Measurements from ENCODE around the gene CLPSL2.

Gene CLPSL2

DNA sequence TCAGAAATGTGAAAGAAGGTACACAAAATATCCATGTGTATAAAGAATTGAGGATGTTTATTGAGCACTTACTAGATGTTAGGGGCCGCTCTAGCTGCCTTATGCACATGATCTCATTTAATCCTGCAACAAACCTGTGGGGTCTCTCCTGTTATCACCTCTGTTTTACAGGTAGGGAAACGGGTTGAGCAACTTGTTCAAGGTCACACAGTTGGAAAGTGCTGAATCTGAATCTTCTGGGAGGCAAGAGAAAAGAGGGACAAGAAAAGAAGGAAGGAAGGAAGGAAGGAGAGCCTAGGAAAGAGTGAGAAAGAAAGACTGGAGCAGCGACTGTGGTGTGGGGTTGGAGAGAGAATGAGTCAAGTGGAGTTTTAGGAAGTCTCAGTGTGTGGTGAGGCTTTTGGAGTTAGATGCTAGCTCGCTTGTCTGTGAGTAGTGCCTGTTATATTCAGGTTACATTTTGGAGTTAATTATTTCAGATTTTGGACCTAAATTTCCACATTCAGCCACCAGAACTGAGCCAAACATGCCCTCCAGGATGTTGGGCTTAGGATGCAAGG is 12.1 kb downstream of the CLPSL2 start:
- no peak for DNase-seq

DNA sequence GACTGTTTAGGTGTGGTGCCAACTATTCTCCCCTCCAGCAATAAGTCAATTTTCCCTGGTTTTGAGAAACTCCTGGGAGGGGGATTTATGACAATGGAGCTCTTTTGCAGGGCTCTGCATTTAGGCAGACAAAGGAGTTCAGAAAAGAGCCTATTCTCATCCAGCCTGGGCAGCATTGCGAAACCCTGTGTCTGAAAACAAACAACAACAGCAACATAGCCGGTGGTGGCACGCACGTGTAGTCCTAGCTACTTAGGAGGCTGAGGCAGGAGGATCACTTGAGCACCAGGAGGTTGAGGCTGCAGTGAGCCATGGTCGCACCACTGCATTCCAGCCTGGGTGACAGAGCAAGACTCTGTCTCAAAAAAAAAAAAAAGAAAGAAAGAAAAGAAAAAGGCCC is 14.3 kb downstream of the CLPSL2 start:
- no peak for DNase-seq

DNA sequence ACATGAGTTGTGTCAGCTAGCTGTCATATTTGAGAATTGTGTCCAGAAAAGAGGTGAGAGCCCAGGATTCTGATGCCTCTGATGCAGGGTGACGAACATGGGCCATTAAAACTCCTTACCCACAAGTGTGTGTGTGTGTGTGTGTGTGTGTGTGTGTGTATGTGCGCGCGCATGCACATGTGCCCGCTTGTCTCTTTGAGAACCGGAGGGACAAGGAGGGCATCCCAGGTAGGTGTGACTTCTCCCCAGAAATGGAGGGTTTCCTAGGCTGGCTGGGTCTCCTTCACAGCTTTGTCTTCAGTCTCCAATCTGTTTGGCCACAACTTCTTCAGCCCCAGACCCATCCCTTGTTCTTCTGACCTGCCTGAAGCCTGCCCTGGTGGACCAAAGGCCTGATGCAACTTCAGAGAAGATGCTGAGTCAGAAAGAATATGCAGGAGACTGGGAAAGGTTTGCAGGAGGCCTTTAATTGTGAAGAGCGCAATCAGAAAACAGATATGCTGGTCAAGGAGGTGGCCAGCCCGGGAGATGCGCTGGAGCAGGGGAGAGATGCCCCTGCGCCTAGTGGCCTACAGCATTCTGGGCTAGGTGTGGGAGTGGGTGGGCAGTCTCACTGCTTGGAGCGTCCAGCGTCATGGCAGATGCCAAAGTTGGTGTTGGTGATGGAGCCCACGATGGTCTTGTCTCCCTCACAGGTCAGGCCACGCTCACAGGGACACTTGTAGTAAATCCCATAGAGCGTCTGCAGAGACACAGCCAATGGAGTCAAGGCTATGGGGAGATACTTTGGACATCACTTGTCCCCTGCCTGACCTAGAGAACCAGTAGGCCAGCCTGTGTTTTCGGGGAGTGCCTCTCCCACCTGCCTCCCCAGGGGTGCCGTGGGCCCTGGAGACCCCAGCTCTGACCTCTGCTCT is 18.4 kb downstream of the CLPSL2 start:
- DNase-seq, result no peak

DNA sequence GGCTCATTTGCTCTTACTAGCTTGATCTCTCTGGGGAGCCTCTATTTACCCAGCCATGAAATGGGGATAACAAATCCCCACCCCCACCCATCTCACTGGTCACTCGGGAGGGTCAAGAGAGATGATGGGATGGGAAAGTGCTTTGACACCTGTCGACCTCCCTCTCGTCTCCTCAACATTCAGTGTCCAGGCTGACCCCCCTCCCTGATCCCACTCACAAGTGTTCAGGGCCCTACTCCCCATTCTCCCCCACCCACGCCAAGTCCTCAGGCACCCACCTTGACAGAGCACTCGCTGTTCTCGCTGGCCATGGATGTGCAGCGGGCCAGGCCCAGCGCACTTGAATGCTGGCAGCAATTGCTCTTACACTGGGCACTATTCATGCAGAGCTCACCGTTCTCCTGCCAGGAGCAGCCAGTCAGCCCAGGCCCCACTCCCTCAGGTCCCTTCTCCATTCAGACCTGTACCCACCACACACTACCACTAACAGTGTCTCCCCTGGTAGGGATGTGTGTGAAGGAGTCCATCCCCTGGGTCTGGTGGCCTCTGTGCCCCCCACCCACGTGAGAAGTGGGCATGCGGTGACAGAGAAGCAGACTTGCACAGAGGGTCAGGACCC is 19.2 kb downstream of the CLPSL2 start:
- DNase-seq, result no peak

DNA sequence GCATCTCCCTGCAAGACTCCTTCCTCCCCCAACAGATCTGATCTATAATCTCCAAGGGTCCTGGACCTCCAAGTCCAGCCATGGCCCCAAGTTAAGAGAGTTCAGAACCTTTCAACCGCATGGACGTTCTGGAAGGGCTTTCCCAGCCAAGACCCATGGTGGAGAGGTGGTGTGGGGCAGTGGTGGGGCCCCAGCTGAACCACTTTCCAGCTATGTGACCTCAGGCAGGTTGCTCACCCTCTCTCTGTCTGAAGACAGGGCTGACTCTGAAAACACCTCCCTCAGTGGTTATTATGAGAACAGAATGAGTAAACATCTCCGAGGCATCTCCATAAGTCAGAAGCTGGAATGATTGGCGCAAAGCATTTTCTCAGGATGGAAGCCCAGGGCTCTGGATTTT is 19.8 kb downstream of the CLPSL2 start:
- DNase-seq, result no peak

DNA sequence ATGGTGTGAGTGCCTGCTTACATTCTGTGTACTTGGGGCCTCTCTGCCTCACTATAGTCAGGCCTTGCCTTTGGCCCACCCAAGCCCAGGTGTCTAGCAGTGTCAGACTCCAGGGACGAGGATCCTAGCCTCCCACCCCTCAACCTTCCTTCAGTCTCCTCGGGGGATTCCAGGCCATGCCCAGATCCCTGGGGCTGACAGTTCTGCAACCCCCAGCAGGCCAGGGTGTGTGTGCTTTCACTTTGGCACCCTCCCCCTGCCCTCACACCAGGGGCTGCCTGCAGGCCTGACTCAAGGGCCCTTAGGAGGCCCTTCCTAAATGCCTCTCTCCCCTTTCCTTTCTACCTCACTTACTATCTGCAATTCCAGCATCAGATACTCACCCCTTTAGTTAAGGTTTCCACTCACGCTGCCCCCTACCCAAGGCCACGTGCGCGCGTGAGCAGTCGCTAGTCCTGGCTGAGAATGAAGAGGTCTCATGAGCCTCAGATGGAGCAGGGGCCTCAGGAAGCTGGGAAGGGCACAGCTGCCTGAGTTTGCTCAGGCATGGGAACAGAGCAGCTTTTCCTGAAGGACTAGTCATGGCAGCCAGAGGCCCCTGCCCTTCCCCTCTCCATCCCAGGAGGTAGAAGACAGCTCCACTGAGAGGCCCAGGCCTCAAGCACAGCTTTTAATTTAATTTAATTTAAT is 21.6 kb downstream of the CLPSL2 start:
- no peak for DNase-seq

DNA sequence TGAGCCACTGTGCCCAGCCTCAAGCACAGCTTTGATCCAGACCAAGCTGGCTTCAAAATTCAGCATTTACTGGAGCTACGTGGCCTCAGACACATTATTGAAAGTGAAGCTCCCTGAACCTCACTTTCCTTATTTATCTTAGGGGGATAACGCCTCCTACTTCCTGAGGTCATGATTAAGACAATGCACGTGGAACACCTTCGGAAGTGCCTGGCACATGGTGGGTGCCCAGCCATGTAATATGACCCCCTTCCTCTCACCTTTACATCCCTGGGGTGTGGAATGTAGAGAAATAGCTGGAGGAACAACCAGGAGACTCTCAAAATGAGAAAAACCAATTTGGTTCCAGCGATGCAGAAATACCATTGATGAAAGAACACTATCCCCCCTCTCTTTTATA is 22.3 kb downstream of the CLPSL2 start:
- DNase-seq, result no peak

DNA sequence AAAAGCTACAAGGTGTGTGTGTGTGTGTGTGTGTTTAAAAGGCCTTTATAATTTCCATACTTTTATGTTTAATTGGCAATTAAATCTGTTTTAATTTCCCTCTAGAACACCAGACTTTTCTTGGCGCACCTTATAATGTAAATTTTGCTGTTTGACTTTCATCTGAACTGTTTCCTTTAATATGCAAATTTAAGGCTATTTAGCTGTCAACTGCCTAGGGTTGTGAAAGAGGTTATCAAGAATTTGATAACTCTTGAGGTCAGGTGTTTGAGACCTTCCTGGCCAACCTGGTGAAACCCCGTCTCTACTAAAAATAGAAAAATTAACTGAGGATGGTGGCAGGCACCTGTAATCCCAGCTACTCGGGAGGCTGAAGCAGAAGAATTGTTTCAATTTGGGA is 24.8 kb downstream of the CLPSL2 start:
- no peak for DNase-seq

DNA sequence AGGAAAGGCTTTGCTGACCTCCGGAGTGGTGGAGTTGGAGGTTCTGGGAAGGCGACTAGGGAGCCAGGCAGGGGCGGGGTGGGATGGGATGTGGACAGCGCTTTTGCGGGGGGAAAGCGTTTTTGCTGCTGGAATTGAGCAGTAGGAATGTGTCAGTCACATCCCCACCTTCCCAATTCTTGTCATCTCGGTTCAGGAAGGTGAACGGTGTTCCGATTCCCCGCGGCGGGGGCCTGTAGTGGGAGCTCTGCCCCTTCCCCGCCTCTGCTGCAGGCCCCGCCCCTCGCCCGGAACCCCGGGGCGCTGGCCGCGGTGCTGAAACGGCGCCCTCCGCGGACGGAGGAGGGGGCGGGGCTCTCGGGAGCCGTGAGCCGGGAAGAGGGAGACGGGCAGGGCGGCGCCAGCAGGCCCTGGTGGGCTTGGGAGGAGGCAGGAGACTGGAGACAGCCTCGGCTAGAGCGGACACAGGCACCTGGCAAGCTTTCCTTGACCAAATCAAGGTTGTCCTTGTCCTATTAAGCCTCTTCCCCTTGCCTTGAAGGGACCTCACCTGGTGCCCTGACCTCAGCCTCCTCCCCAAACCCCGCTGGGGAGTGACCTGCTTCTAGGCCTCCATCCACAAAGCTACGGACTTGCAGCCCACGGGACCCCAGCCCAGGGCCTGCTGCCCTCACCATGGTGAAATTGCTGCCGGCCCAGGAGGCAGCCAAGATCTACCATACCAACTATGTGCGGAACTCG is 28.8 kb downstream of the CLPSL2 start, which contains the start of gene LHFPL5:
LHFPL5 (plus strand) TSS at position 357 of the 741 bp plus-strand sequence; CDS start at position 676, 319 bp downstream.
- DNase-seq, result peak; percentile 25

DNA sequence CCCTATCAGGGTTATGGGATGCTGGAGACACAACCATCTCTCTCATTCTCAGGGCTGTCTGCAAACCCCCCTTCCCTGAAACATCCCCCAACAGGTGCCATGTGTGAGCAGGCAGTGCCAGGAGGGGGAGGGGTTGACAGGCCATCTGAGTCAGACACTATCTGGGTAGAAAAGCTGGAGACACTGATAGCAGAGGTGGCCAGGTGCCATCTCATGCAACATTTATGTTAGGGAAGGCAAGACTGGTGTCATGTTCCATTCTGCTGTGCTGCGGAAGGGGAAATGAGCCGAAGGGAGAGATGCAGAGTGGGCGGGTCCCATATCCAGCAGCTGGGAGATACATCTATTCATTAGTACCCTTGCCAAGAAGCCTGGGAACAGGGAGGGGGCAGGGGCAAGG is 32.3 kb downstream of the CLPSL2 start:
- peak; percentile 80 for DNase-seq

DNA sequence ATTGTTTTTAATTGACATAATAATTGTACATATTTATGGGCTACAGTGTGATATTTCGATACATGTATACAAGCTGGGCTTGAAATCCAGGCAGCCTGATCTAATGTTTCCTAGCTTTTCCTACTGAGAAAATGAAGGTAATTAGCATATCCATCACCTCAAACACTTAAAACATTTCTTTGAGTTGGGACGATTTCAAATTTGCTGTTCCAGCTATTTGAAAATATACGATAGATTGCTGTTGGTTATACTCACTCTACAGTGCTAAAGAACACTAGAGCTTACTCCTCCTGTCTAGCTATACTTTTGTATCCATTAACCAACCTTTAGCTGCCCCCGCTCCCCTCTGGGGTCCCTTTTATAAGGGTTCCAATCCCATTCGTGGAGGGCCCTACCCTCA is 33.4 kb downstream of the CLPSL2 start:
- DNase-seq, result no peak

DNA sequence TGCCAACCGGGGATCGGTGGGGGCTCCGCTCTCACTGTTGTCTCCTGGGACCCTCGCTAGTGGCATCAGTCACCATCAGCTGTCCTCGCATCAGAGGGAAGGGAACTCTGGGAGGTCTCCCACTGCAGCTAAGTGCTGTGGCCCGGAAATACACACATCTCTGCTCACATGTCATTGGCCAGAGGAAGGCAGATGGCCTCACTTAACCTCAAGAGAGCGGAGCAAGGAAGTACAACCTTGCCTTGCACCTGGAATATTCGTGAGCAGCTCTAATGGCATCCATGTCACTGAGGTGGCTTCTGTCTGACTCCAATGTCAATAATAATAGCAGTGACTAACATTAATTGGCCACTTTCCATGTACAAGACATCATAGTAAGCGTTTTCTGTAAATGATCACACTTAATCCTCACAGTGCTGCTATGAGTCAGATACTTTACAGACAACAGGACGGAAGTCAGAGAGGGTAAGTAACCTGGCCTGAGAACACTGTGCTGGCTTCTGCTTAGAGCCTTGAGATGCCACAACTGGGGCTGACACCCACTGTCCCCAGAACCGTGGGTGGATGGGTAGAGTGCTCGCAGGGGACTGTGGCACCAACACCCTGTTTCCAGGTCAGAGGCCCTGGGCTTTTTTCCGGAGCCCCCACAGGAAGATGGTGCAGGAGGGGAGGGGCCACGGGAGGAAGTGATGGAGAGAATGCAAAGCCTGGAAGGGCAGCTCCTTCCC is 34.7 kb downstream of the CLPSL2 start:
- no peak for DNase-seq

DNA sequence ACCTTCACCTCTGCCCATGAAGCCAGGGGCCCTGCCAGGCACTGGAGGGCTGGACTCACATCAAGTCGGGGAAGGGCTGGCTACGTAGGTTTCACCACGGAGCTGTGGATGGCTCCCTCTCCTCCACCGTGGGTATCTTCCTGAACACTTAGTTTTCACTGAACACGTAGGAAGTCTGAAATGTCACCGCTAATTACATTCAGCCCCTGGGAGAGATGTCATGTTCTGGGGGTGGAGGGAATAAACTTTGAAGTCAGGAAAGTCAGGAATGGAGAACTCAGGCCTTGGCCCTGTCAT is 35.2 kb downstream of the CLPSL2 start:
- DNase-seq, result no peak

DNA sequence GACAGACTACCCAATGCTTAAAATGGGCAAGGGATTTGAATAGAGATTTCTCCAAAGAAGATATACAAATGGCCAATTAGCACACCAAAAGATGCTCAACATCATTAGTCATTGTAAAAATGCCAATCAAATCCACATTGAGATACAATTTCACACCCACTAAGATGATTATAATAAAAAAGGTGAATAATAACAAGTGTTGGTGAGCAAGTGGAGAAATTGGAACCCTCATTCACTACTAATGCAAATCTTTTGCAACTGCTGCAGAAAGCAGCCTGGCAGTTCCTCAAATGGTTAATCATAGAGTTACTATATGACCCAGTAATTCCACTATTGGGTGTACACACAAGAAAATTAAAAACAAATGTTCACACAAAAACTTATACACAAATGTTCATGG is 41.1 kb downstream of the CLPSL2 start:
- no peak for DNase-seq

DNA sequence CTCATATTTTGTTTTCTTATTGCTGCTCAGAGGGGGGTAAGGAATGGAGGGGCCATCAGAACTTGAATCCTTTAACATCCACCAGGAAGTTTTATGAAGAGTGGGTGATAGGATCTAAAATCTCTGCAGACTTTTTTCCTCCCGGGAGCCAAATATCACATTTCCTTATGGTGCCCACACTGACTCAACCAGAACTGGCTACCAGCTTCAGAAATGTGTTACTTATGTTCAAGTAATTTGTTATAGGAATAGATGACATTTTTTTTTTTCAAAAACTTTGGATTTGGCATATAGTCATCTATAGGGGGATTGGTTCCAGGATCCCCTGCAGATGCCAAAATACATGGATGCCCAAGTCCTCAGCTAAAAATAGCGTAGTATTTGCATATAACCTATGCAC is 47.2 kb downstream of the CLPSL2 start:
- no peak for DNase-seq

DNA sequence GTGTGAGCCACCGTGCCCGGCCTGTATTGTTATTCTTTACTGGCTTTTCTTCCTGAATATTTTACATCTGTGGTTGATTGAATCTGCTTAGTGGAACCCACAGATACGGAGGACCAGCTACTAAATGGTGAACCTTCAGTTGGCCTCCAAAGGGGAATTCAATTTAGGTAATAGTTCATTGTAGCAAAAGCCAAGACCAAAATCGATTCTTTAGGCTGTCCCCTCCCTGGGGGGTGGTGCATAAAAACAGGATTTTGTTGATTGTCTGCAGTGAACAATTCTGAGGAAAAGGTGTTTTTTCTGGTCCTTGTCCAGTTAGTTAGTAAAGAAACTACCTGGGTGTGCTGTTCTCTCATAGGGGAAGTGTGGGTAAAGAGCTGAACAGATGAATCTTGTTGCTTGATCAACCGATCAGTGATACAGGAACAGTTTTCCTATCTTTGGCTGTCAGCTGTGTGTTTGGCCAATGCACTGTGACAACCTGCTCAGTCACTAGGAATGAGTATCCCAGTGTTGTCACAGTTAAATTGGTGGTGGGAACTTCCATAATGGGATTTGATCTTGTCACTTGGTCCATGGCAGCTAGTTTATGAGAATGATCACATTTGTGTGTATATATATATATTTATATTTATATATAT is 48.3 kb downstream of the CLPSL2 start:
- DNase-seq, result no peak
